Chondrocyte (in vitro differentiated cells): ENCODE results near the gene KDM4B. TPM values are rescaled to one million over a fixed set of nuclear protein-coding genes. Genes with fewer than 3 reads are reported as not detected.

Source experiments
- DNase-seq: peaks from one replicate; pipeline ENCODE4 v3.0.0; 2021; ENCODE audit warnings: mixed read lengths, low spot score
- H3K27ac Mint-ChIP-seq: one replicate; pipeline ENCODE4 v1.8.0; 2021; ENCODE audit warnings: mild to moderate bottlenecking, moderate library complexity, mixed read lengths; ENCODE audit not compliant: unreplicated experiment
- H3K27me3 Mint-ChIP-seq: 2 replicates; pipeline ENCODE4 v1.8.0; 2021; ENCODE audit warnings: low read depth, mixed read lengths
- H3K36me3 Mint-ChIP-seq: 2 replicates; pipeline ENCODE4 v1.8.0; 2021; ENCODE audit warnings: low read depth, mixed read lengths
- H3K4me1 Mint-ChIP-seq: 2 replicates; pipeline ENCODE4 v1.8.0; 2021; ENCODE audit warnings: low read depth, mild to moderate bottlenecking, mixed read lengths
- H3K4me3 Mint-ChIP-seq: one replicate; pipeline ENCODE4 v1.8.0; 2021; ENCODE audit warnings: mild to moderate bottlenecking, moderate library complexity, mixed read lengths; ENCODE audit not compliant: unreplicated experiment
- H3K9me3 Mint-ChIP-seq: 2 replicates; pipeline ENCODE4 v1.8.0; 2021; ENCODE audit warnings: low read depth, mixed read lengths
- total RNA-seq: library from RNA; stranded (reverse); gene quantifications from 3 replicates; pipeline ENCODE4 v1.2.1, GENCODE V29; 2021
- TF ChIP-seq, protein P1 (sequence below): fragments of 200-600 bp; sonication (generic); IDR thresholded peaks from 2 replicates; pipeline ENCODE4 v1.5.0; 2021; ENCODE audit warnings: antibody characterized with exemption, mild to moderate bottlenecking, moderate library complexity

The KDM4B gene
- total RNA-seq, 1 donor from 2014 or later = 52.2 TPM

DNA sequence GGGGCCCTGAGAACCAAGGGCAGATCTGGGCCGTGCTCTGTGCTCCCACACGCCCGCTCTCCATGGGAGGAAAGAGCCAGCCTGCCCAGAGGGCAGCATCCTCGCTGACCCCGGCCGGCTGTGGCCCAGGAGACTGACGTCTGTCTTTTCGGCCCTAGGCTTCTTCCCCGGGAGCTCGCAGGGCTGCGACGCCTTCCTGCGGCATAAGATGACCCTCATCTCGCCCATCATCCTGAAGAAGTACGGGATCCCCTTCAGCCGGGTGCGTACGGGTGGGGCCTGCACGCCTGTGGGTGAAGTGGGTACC lies 108.2 kb downstream of the KDM4B start:
- no peak for DNase-seq
- no peak overlapping the region for H3K27ac Mint-ChIP-seq
- no peak overlapping the region for H3K4me3 Mint-ChIP-seq
- H3K36me3 Mint-ChIP-seq = peaks cover 21% of the 10 kb centered on the region
- no peaks in the 10 kb centered on the region for H3K9me3 Mint-ChIP-seq
- no peaks in the 10 kb centered on the region for H3K27me3 Mint-ChIP-seq
- H3K4me1 Mint-ChIP-seq = no peaks in the 10 kb centered on the region
- TF ChIP-seq, protein P1, sequence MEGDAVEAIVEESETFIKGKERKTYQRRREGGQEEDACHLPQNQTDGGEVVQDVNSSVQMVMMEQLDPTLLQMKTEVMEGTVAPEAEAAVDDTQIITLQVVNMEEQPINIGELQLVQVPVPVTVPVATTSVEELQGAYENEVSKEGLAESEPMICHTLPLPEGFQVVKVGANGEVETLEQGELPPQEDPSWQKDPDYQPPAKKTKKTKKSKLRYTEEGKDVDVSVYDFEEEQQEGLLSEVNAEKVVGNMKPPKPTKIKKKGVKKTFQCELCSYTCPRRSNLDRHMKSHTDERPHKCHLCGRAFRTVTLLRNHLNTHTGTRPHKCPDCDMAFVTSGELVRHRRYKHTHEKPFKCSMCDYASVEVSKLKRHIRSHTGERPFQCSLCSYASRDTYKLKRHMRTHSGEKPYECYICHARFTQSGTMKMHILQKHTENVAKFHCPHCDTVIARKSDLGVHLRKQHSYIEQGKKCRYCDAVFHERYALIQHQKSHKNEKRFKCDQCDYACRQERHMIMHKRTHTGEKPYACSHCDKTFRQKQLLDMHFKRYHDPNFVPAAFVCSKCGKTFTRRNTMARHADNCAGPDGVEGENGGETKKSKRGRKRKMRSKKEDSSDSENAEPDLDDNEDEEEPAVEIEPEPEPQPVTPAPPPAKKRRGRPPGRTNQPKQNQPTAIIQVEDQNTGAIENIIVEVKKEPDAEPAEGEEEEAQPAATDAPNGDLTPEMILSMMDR = no peak

DNA sequence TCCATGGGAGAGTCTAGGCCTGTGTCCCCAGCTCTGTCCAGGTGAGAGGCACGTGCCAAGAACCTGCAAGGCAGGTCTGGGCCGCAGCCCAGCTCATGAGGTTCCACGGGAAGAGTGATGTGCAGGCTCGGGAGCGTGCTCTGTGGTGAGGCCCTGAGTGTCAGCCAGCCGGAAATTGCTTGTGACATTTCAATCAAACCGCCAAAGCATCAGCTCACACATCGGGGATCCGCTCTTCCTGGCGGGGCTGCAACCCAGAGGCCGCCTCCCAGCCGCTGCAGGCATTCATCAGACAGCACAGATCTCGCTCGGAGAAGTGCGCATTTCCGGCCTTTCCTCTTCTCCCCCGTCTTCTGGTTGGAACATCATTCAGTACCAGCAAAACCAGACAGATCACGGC lies 109.3 kb downstream of the KDM4B start:
- H3K4me1 Mint-ChIP-seq = no peaks in the 10 kb centered on the region
- H3K27ac Mint-ChIP-seq = no peak overlapping the region
- DNase-seq = no peak
- TF ChIP-seq, protein P1 = no peak
- peaks cover 23% of the 10 kb centered on the region for H3K36me3 Mint-ChIP-seq
- H3K27me3 Mint-ChIP-seq = no peaks in the 10 kb centered on the region
- no peaks in the 10 kb centered on the region for H3K9me3 Mint-ChIP-seq
- no peak overlapping the region for H3K4me3 Mint-ChIP-seq

DNA sequence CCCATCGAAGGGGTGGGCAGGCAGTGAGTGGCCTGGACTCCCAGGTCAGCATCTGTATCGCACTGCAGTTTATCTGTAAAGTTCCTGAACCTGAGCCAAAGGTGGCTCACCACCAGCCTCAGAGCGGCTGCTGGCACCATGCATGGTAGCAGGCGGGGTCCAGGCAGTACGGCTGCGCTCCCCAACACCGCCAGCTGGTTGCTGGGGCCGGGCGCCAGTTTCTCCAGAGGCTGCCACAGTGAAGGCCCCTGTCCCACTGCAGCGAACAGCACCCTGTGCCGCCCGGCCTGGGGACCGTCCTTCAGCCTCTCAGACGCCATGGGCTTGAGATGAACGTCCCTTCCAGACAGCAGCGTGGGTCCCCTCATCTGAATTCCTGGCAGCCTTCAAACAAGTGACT lies 109.8 kb downstream of the KDM4B start:
- no peak overlapping the region for H3K4me3 Mint-ChIP-seq
- no peaks in the 10 kb centered on the region for H3K9me3 Mint-ChIP-seq
- TF ChIP-seq, protein P1 = no peak
- no peaks in the 10 kb centered on the region for H3K27me3 Mint-ChIP-seq
- H3K4me1 Mint-ChIP-seq = peaks cover 1% of the 10 kb centered on the region
- peaks cover 22% of the 10 kb centered on the region for H3K36me3 Mint-ChIP-seq
- no peak overlapping the region for H3K27ac Mint-ChIP-seq
- no peak for DNase-seq

DNA sequence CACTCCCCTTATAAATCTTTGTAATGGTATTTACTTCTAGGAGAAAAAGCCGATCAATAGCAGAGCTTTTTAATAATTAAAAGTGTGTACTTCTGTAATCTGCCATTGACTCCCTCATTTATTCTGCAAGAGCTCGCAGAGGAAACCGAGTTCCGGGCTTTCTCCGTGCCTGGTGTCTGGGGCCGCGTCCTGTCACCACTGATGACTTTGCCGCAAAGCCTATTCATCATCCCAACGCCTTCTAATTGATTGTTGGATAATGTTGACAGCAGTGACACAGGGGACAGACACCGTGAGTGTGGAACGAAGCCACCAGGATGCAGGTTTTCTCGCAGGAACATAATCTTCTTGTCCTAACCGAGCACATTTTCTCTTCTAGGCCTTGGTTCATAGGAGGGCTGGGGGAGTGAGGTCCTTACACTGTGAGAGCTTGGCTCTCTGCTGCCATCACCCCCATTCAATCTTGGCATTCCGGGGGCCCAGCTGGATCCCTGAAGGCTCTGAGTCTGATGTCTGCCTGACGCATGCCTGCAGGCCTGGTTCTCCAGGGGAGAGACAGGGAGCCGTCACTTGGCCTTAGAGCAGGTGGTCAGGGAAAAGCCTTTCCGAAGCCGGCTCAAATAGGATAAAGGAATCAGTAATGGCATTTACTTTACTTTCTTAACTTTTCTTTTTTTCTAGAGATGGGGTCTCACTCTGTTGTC lies 110.3 kb downstream of the KDM4B start:
- peaks cover 20% of the 10 kb centered on the region for H3K36me3 Mint-ChIP-seq
- H3K27ac Mint-ChIP-seq = peak overlapping the region; percentile 45
- no peaks in the 10 kb centered on the region for H3K9me3 Mint-ChIP-seq
- DNase-seq = no peak
- H3K27me3 Mint-ChIP-seq = no peaks in the 10 kb centered on the region
- TF ChIP-seq, protein P1 = no peak
- peaks cover 4% of the 10 kb centered on the region for H3K4me1 Mint-ChIP-seq
- H3K4me3 Mint-ChIP-seq = no peak overlapping the region

DNA sequence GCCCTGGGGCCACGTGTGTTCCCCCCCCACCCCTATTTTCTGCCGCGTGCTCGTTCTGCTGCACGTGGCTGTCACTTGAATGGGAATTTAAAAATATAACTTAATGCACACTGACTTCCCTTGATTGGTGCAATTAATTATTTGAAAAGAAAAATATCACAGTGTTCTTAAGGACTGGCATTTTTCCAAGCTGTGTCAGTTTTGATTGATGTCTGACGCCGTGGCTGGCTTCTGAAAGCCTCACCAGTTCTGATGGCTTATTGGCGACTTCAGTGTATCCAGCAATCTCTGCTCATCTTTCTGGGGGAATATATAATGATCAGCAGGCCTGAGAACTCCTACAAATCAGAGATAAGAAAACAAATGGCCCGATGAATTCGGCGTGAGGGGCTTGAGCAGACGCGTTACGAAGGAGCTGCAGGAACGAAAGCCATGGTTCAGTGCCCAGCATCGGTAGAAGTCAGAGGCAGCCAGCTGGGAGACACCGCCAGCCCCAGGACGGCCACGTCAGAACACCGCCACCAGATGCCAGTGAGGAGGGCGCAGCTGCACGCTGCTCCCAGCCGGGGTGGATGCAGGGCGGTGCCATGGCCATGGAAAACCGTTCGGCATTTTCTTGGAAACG lies 111.2 kb downstream of the KDM4B start:
- Mint-ChIP-seq H3K9me3 (no peaks in the 10 kb centered on the region), H3K4me3 (no peak overlapping the region), H3K4me1 (peaks cover 4% of the 10 kb centered on the region), H3K27ac (no peak overlapping the region), H3K27me3 (no peaks in the 10 kb centered on the region), H3K36me3 (peaks cover 22% of the 10 kb centered on the region)
- TF ChIP-seq, protein P1 = no peak
- DNase-seq = no peak
